A549 (cell line): ENCODE results near the gene ABCC3. TPM values are rescaled to one million over a fixed set of nuclear protein-coding genes. Genes with fewer than 3 reads are reported as not detected.
A peak's percentile ranks its signal among the peaks of the same experiment; 100 is the strongest.

Source experiments
- ATAC-seq, 2 experiments: fragments of 200-7000 bp in 1 of 2; fragments of >200 bp in 1 of 2; cut with Nextera tagmentation in 1 of 2; cut with Tn5 transposase in 1 of 2; 3 replicates each; pipeline versions ENCODE4 v1.8.0 to v1.9.1; 2018 to 2020; ENCODE audit warnings: mild to moderate bottlenecking in 1 of 2, moderate library complexity in 1 of 2
- CTCF ChIA-PET: fragments of 300-600 bp; sonication (Branson Sonifier 250); formaldehyde crosslinking; extraction: SDS; loops from one replicate; lab custom pipeline; 2021; ENCODE audit warnings: antibody characterized with exemption, inconsistent platforms; lab: Yijun Ruan, JAX
- POLR2A ChIA-PET: fragments of 350-600 bp; formaldehyde crosslinking; extraction: SDS; loops from one replicate; lab custom pipeline; 2021; ENCODE audit warnings: antibody characterized with exemption, inconsistent platforms; lab: Yijun Ruan, JAX
- DNase-seq, 2 experiments: peaks; one replicate each; pipeline versions ENCODE4 v3.0.0 to v3.0.0-alpha.2; 2011 to 2016; ENCODE audit warnings: low read depth in 1 of 2, low spot score in 1 of 2
- FAIRE-seq: peaks from 2 replicates; lab custom pipeline; 2011; peaks lifted over from hg19 to GRCh38; lab: Jason Lieb, UNC
- H3K27ac ChIP-seq, 2 experiments: fragments of >200 bp; sonication (Bioruptor Twin); formaldehyde crosslinking; 3 replicates each; pipeline ENCODE4 v1.5.1; 2016 to 2017
- H3K4me1 ChIP-seq: fragments of >200 bp; sonication (Bioruptor Twin); formaldehyde crosslinking; 3 replicates; pipeline ENCODE4 v1.6.1; 2016
- H3K4me2 ChIP-seq: fragments of >200 bp; sonication (Bioruptor Twin); formaldehyde crosslinking; 3 replicates; pipeline ENCODE4 v1.6.1; 2016
- H3K4me3 ChIP-seq: fragments of >200 bp; sonication (Bioruptor Twin); formaldehyde crosslinking; 3 replicates; pipeline ENCODE4 v1.5.1; 2016
- H3K9me3 ChIP-seq: fragments of >200 bp; sonication (Bioruptor Twin); formaldehyde crosslinking; 3 replicates; pipeline ENCODE4 v1.6.1; 2016
- BHLHE40 ChIP-seq: IDR thresholded peaks from 2 replicates; pipeline ENCODE4 v1.6.1; 2012; ENCODE audit warnings: low read depth, low read length, inconsistent platforms
- CBX8 ChIP-seq: fragments of 200-600 bp; sonication (generic); IDR thresholded peaks from 2 replicates; pipeline ENCODE4 v1.6.1; 2016
- CEBPB ChIP-seq, 2 experiments: fragments of >200 bp in 1 of 2; sonication (Bioruptor Twin) in 1 of 2; formaldehyde crosslinking in 1 of 2; IDR thresholded peaks; 2 replicates each; pipeline ENCODE4 v1.6.1; 2012 to 2016
- CHD2 ChIP-seq: fragments of 150-350 bp; IDR thresholded peaks from 2 replicates; pipeline ENCODE4 v1.6.1; 2014; ENCODE audit warnings: low read length; ENCODE audit not compliant: partially characterized antibody
- CHD4 ChIP-seq: fragments of 200-600 bp; sonication (generic); IDR thresholded peaks from 2 replicates; pipeline ENCODE4 v1.6.1; 2016; ENCODE audit warnings: antibody characterized with exemption, mild to moderate bottlenecking, borderline replicate concordance
- CTCF ChIP-seq: fragments of >200 bp; sonication (Bioruptor Twin); formaldehyde crosslinking; IDR thresholded peaks from 3 replicates; pipeline ENCODE4 v1.5.1; 2016
- EHF ChIP-seq: fragments of 250-450 bp; sonication (Bioruptor Pico); IDR thresholded peaks from 2 replicates; pipeline ENCODE4 v1.5.0; 2020; ENCODE audit warnings: mild to moderate bottlenecking
- EHMT2 ChIP-seq: fragments of 200-600 bp; sonication (generic); IDR thresholded peaks from 2 replicates; pipeline ENCODE4 v1.6.1; 2016; ENCODE audit warnings: antibody characterized with exemption, low read depth, mild to moderate bottlenecking, moderate library complexity
- ELK1 ChIP-seq: fragments of 150-350 bp; IDR thresholded peaks from 2 replicates; pipeline ENCODE4 v1.6.1; 2014; ENCODE audit warnings: low read depth, mild to moderate bottlenecking, low read length
- HEYL ChIP-seq: fragments of 250-450 bp; sonication (Bioruptor Pico); IDR thresholded peaks from 2 replicates; pipeline ENCODE4 v1.8.0; 2021; ENCODE audit warnings: mild to moderate bottlenecking, moderate library complexity
- KDM1A ChIP-seq: fragments of 200-600 bp; sonication (generic); IDR thresholded peaks from 2 replicates; pipeline ENCODE4 v1.6.1; 2016; ENCODE audit warnings: low read depth, mild to moderate bottlenecking
- MAX ChIP-seq: IDR thresholded peaks from 2 replicates; pipeline ENCODE4 v1.6.1; 2012
- NPAS2 ChIP-seq: fragments of 250-450 bp; sonication (Bioruptor Pico); IDR thresholded peaks from 2 replicates; pipeline ENCODE4 v1.8.0; 2022; ENCODE audit warnings: mild to moderate bottlenecking, moderate library complexity, borderline replicate concordance
- POLR2AphosphoS2 ChIP-seq: conservative IDR thresholded peaks from 2 replicates; pipeline ENCODE4 v1.6.1; 2012; ENCODE audit warnings: low read length, improper control_type of control experiment, inconsistent platforms
- RAD21 ChIP-seq, 2 experiments: fragments of >200 bp in 1 of 2; sonication (Bioruptor Twin) in 1 of 2; formaldehyde crosslinking in 1 of 2; IDR thresholded peaks in 1 of 2; conservative IDR thresholded peaks in 1 of 2; 2 replicates in 1 of 2; 3 replicates in 1 of 2; pipeline ENCODE4 v1.6.1; 2012 to 2018; ENCODE audit warnings: inconsistent platforms in 1 of 2
- RCOR1 ChIP-seq: fragments of 150-350 bp; IDR thresholded peaks from 2 replicates; pipeline ENCODE4 v1.6.1; 2014; ENCODE audit warnings: antibody characterized with exemption, low read length, low read depth
- SMC3 ChIP-seq: fragments of >200 bp; sonication (Bioruptor Twin); formaldehyde crosslinking; IDR thresholded peaks from 3 replicates; pipeline ENCODE4 v1.6.1; 2018; ENCODE audit warnings: inconsistent platforms
- TFCP2L1 ChIP-seq: fragments of 250-450 bp; sonication (Bioruptor Pico); IDR thresholded peaks from 2 replicates; pipeline ENCODE4 v1.5.0; 2021; ENCODE audit warnings: mild to moderate bottlenecking
- TP53 ChIP-seq: fragments of 250-450 bp; sonication (Bioruptor Pico); IDR thresholded peaks from 2 replicates; pipeline ENCODE4 v1.5.0; 2021; ENCODE audit warnings: mild to moderate bottlenecking, moderate library complexity
- ZC3H11A ChIP-seq: fragments of 450-650 bp; IDR thresholded peaks from 2 replicates; pipeline ENCODE4 v1.6.1; 2014; ENCODE audit warnings: antibody characterized with exemption, mild to moderate bottlenecking
- ZFP36 ChIP-seq: fragments of 450-650 bp; IDR thresholded peaks from 2 replicates; pipeline ENCODE4 v1.6.1; 2014; ENCODE audit warnings: borderline replicate concordance; ENCODE audit not compliant: partially characterized antibody
- ZNF302 ChIP-seq: fragments of 250-450 bp; sonication (Bioruptor Pico); IDR thresholded peaks from 2 replicates; pipeline ENCODE4 v1.9.0; 2021; ENCODE audit warnings: inconsistent platforms, mild to moderate bottlenecking, moderate library complexity
- WGBS: methylation state at CpG from one replicate; pipeline ENCODE4 v1.1.6; 2017; ENCODE audit errors: missing lambda C conversion rate; 5-methylcytosine and 5-hydroxymethylcytosine counted together
- polyA plus RNA-seq, 4 experiments: library from polyadenylated mRNA; depleted of rRNA in 3 of 4; stranded (reverse); fragments of >200 nt; fragmentation: RNase III in 1 of 4; extraction: RNeasy Plus Mini Kit Qiagen cat#74134 plus additional on column Dnase treatment in 1 of 4; gene quantifications; 2 replicates in 3 of 4; 3 replicates in 1 of 4; pipeline ENCODE4 v1.2.3, GENCODE V29; 2011 to 2017

ABCC3 gene
- polyA plus RNA-seq, 2 of the 4 experiments (the other 2 are of a cell fraction) = 248 to 342 TPM

GRCh38 chr17:50626037-50626574 lies 8.6 kb upstream of the ABCC3 start:
- 56% methylated on average over 15 of the region's 19 CpGs for WGBS
- peak; percentile 66 to 84 for ATAC-seq
- FAIRE-seq = peak; percentile 56
- Histone ChIP-seq H3K27ac (peak overlapping the region; percentile 71 to 83), H3K4me2 (peak overlapping the region; percentile 38; the same call in 1 of the 3 replicates), H3K9me3 (no peaks in the 10 kb centered on the region), H3K4me1 (peaks cover 54% of the 10 kb centered on the region), H3K4me3 (no peak overlapping the region)
- peak; percentile 88 for DNase-seq
- peak; percentile 76 for TF ChIP-seq CTCF
- TF ChIP-seq MAX = peak; percentile 58
- peak; percentile 82 to 88 for TF ChIP-seq RAD21 (conservative IDR thresholded peaks at IDR 0.05 in 1 of 2, IDR thresholded peaks at IDR 0.05 in 1 of 2)
- peak; percentile 88 for TF ChIP-seq SMC3
- TF ChIP-seq EHF (CRISPR knock-in tag) = no peak
- ChIA-PET POLR2A (interaction anchor here (0.5 to 1.3 kb wide), 4 partner anchors 10 to 76 kb away, joined by 3 to 8 read pairs (median 4); no protein-coding TSS in a partner anchor), CTCF (interaction anchor here (0.6 to 48.0 kb wide), 36 partner anchors 9 to 195 kb away, joined by 3 to 2097 read pairs (median 6); partner anchors contain the start of genes ABCC3, ANKRD40, CACNA1G and EPN3)

- DNase-seq = no peak
- ATAC-seq = no peak
- H3K4me1 ChIP-seq = peaks cover 61% of the 10 kb centered on the region
- peak overlapping the region; percentile 79 for H3K4me2 ChIP-seq
- peak overlapping the region; percentile 99 to 100 for H3K27ac ChIP-seq
- ChIA-PET CTCF (interaction anchor here (0.7 to 48.0 kb wide), 28 partner anchors 10 to 226 kb away, joined by 3 to 2097 read pairs (median 5); partner anchors contain the start of genes ABCC3, ANKRD40, CACNA1G and SPATA20), POLR2A (interaction anchor here (0.8 to 2.4 kb wide), 3 partner anchors 11 to 77 kb away, joined by 3 to 17 read pairs (median 8); no protein-coding TSS in a partner anchor)
- no peaks in the 10 kb centered on the region for H3K9me3 ChIP-seq
- FAIRE-seq = no peak
- H3K4me3 ChIP-seq = no peak overlapping the region
- TF ChIP-seq EHMT2 (no peak), CHD4 (no peak), ZNF302 (CRISPR knock-in tag) (no peak), CEBPB (IDR thresholded peaks at IDR 0.05) (no peak), NPAS2 (CRISPR knock-in tag) (no peak), ELK1 (no peak), CHD2 (no peak), RCOR1 (no peak), KDM1A (no peak), HEYL (no peak), SMC3 (no peak), TP53 (no peak), CBX8 (no peak), ZC3H11A (no peak), TFCP2L1 (no peak), EHF (CRISPR knock-in tag) (no peak), ZFP36 (no peak), POLR2AphosphoS2 (no peak), BHLHE40 (no peak), RAD21 (conservative IDR thresholded peaks at IDR 0.05 in 1 of 2, IDR thresholded peaks at IDR 0.05 in 1 of 2) (no peak)
- WGBS = 88% methylated on average over 17 of the region's 17 CpGs
These were observed 7.5 kb upstream of the ABCC3 start for GRCh38 chr17:50627036-50627781.
